GM21528 (cell line): ENCODE measurements around the gene RCAN3.
"Not testable (repeated sequence)": the region's sequence is repeated elsewhere in the genome, so short reads cannot be mapped to it uniquely, and the experiment has no call there.

ENCODE experiments used
- ATAC-seq: cut with Tn5 transposase; IDR thresholded peaks from one replicate; pipeline ENCODE4 v1.9.1; 2021; ENCODE audit warnings: mild to moderate bottlenecking, moderate library complexity; ENCODE audit not compliant: unreplicated experiment, low FRiP score

Gene RCAN3

GRCh38 chr1:24484199-24484598, 18.4 kb upstream of the RCAN3 start:
- no peak for ATAC-seq

- no peak for ATAC-seq
These were observed 16.1 kb upstream of the RCAN3 start for GRCh38 chr1:24486331-24487065.

DNA sequence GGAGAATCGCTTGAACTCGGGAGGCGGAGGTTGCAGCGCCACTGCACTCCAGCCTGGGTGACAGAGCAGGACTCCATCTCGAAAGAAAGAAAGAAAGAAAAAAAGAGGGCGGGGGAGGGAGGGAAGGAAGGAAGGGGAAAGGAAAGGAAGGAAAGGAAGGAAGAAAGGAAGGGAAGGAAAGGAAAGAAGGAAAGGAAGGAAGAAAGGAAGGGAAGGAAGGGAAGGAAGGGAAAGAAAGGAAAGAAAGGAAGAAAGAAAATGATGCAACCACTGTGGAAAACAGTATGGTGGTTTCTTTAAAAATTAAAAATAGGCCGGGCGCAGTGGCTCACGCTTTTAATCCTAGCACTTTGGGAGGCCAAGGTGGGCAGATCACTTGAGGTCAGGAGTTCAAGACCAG, 15.2 kb upstream of the RCAN3 start:
- ATAC-seq = no peak

- ATAC-seq = not testable (repeated sequence)
These were observed 14.5 kb upstream of the RCAN3 start for GRCh38 chr1:24488159-24488558.

GRCh38 chr1:24489674-24490073, 13.0 kb upstream of the RCAN3 start:
- no peak for ATAC-seq

GRCh38 chr1:24490101-24490781, 12.4 kb upstream of the RCAN3 start:
- ATAC-seq = no peak

DNA sequence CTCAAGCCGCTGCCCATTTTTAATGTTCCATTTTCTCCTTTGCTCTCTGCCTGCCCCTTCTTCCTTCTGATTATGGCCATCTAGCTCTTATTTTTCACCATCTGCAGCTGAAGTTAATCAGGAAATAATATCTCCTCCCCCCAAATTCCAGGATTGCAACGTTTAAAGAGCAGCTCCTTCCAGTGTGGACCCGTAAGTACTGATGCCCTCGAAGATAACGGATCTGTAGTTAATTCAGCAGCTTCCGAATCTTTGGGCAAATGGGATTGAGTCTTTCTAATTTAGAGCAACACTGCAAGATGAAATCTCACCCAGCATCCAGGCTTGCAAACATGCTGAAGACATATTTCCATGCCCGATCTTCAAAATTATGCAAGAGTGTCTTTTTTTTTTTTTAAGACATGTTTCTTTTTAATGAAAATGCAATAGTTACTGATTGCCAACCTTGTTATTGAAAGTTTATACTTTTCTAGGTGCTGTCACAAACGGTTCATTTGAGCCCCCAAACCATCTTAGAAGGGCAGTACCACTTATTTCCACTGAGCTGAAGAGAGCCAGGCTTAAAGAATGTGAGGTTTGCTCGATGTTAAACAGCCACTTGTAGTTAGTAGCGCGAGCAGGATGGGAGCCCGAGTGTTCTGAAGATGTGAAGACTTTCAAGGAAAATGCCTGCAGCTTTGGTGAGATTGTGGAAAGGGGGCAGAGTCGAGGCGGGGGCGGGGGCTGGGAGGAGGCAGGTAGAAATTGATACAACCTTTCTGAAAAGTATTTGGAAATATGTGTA, 10.9 kb upstream of the RCAN3 start:
- no peak for ATAC-seq

DNA sequence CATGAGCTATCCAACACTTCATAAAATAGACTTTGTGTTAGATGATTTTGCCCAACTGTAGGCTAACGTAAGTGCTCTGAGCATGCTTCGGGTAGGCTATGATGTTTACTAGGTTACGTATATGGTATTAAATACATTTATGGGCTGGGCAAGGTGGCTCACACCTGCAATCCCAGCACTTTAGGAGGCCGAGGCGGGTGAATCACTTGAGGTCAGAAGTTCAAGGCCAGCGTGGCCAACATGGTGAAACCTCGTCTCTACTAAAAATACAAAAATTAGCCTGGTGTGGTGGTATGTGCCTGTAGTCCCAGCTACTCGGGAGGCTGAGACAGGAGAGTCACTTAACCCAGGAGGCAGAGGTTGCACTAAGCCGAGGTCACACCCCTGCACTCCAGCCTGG, 9.7 kb upstream of the RCAN3 start:
- not testable (repeated sequence) for ATAC-seq

DNA sequence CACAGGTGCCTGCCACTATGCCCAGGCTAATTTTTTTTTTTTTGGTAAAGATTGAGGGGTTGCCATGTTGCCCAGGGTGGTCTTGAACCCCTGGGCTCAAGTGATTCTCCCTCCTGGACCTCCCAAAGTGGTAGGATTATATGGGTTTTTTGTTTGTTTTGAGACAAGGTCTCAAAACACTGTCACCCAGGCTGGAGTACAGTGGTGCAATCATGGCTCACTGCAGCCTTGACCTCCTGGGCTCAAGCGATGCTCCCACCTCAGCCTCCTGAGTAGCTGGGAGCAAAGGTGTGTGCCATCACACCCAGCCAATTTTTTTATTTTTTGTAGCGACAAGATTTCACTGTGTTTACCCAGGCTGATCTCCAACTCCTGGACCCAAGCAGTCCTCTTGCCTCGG, 8.9 kb upstream of the RCAN3 start:
- no peak for ATAC-seq

DNA sequence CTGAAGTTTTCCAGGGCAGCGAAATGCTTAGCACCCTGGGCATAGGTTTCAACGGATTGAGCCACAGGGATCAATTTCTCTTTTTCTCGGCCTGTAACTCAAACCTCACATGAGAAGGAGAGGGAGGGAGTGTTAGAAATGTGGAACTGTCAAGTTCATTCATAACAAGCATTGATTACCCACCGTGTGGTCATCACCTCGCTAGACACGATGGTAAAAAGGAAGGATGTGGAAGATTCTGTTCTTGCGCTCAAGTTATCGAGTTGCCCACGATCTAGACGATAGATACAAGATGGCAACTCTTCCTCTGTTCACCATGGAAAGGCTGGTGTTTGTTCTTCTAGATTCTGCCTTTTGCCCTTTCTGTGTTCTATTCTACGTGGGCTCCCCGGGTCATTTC, 4.0 kb upstream of the RCAN3 start:
- ATAC-seq = no peak

DNA sequence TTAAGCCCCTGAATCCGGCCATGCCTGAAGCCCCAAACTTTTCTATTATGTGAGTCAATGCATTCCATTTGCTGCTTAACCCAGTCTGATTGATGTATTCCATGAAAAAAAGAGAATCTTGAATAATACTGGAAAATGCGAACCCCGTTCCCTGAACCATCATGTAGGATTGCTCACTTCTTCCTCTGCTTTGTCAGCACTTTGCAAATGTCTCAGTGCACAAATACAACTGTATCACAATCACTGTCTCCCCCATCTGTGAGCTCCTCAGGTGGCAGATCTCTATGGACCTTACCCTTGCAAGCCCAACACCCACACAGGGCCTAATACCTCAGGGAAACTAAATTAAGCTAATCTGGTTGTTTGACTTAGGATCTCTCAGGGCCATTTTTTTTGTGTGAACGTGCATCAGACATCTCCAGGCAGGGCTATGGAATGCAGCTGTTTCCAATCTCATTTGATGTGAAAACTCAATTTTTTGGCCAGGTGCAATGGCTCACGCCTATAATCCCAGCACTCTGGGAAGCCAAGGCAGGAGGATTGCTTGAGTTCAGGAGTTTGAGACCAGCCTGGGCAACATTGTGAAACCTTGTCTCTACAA, 2.1 kb upstream of the RCAN3 start:
- no peak for ATAC-seq

GRCh38 chr1:24501371-24502064, 1.1 kb upstream of the RCAN3 start:
- no peak for ATAC-seq

GRCh38 chr1:24502065-24502708, 449 bp upstream of the RCAN3 start:
- no peak for ATAC-seq

DNA sequence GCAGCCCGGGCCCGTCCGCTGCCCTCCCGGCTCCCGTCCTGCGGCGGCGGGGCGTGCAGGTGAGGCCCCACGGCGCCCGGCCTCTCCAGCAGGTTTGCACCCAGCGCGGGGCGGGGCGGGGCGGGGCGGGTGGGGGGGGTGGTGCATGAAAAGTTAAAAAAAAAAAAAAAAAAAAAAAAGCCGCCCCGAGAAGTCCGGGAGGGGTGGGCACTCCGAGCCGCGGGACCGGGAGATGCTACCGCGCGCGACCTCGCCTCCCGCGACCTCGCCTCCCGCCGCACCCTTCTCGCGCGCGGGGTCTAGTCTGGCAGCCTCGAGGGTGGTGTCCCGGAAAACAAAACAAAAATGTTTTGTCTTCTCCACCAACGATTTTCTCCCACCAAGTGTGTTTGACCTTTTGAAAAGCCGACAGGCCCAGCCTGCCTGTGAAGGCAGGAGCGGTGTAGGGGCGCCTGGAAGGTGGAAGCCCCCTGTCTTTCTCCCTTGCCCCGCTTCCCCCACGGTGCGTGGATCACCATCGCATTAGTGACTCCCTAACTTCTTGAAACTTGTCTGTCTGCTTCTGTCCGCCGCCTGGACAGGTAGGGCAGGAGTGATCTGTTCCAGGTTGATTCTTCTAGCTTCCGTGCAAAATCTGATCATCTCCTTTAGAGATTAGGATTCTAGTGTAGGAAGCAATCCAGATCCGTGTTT, 569 bp downstream of the RCAN3 start:
- no peak for ATAC-seq

DNA sequence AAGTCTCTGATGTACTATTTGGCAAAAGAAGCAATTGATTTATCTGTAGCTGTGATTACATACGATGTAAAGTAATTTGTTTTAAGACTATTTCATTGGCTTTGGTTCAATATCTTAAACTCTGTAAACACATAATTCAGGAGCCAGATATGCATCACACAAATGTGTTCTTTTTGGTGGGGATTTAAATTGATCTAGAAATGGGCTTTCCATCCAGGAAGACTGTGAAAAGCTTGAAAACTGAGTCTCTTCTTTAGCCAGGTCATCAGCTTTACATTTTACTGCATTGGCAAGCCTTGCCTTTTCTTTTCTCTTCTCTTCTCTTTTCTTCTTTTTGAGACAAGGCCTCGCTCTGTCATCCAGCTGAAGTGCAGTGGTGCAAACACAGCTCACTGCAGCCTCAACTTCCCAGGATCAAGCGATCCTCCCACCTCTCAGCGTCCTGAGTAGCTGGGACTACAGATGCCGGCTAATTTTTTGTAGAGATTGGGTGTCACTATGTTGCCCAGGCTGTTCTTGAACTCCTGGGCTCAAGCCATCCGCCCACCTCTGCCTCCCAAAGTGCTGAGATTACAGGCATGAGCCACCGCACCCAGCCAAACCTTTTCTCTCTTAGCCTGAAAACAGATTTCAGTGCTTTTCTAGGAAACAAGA, 1.4 kb downstream of the RCAN3 start:
- ATAC-seq = no peak

- ATAC-seq = no peak
These were observed 1.9 kb downstream of the RCAN3 start for GRCh38 chr1:24504560-24504959.

DNA sequence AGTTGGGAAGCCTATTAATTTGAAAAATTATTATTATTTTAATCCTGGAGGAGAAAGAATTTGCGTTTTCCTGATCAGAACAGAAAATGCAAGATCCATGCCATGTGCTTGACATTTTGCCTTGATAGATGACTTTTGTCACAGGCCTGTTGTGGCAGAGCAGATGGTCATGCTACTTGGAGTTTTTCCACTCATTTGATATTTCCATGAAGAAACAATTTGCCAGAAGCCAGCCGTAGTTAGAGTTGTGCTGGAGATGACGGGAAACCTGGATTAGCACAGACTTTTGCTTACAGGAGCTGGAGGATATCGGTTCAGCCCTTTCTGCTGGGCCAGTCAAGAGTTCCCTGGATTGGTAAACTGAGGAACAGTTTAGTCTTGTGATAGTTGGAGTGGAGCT, 3.2 kb downstream of the RCAN3 start:
- ATAC-seq = no peak

GRCh38 chr1:24506691-24507381, 4.2 kb downstream of the RCAN3 start:
- ATAC-seq = no peak
